GM21825 (cell line): ENCODE measurements around the gene FBXL22.

Experiments used
- ATAC-seq: cut with Tn5 transposase; IDR thresholded peaks from one replicate; pipeline ENCODE4 v1.9.1; 2021; ENCODE audit warnings: mild to moderate bottlenecking, moderate library complexity; ENCODE audit not compliant: unreplicated experiment

The FBXL22 gene, protein sequence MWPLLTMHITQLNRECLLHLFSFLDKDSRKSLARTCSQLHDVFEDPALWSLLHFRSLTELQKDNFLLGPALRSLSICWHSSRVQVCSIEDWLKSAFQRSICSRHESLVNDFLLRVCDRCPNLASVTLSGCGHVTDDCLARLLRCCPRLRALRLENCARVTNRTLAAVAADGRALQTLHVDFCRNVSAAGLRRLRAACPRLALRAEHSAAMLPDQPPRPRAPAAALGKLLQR

DNA sequence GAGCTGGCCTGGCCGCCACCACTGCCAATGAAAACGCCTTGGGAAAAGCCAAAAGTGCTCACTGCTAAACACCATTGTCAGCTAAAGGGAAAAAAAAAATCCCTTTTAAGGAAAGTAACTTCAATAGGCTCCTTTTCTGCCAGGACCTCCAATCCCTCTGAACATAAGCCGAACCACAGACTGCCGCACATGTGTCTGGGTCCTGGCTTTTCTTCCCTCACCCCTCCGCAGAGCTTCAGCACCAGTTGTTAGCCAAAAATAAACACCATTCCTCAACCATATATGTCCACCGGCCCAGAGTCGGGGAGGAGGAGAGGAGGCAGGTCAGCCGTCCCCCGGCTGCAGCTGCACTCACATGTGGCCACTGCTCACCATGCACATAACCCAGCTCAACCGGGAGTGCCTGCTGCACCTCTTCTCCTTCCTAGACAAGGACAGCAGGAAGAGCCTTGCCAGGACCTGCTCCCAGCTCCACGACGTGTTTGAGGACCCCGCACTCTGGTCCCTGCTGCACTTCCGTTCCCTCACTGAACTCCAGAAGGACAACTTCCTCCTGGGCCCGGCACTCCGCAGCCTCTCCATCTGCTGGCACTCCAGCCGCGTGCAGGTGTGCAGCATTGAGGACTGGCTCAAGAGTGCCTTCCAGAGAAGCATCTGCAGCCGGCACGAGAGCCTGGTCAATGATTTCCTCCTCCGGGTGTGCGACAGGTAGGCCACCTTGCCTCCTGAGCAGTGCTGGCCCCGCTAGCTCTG, at the start of gene FBXL22:
TSS of gene FBXL22 (plus strand) at position 350 of the 753 bp plus-strand sequence. CDS start at position 356, 6 bp downstream.
- no peak for ATAC-seq

DNA sequence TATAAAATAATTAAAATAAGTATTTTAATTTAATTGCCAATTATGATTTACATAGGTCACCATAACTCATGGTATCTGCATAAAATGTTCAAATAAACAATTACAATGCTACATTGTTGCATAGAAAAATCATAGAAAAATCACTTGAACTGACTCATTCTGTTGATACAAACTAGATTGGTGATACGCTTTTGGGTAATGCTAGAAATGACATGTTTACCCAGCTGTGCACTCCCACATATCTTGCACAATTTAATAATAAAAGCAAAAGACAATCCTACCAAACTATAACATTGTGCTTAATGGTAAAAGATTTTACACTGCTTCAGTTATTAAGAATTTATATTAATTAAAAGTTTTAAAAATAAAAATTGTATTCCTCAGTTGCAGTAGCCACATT, 45.8 kb upstream of the FBXL22 start:
- no peak for ATAC-seq

DNA sequence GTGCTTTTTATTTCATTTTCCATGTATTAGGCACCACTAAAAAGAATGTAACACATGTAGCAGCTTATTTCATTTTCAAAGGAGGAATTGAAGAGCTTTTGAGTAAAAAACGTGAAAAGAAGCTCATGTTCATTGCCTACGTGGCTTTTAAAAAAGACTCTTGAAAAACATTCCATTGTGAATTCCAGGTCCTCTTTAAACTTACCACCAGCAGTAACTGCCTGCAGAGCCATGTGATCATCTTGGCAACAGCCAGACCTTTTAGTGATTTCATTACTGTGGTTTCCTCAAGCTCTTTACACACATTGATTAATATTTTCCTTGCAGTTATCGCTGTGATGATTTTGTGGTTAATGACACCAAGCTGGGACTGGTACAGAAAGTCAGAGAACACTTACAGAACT, 43.8 kb upstream of the FBXL22 start:
- no peak for ATAC-seq

DNA sequence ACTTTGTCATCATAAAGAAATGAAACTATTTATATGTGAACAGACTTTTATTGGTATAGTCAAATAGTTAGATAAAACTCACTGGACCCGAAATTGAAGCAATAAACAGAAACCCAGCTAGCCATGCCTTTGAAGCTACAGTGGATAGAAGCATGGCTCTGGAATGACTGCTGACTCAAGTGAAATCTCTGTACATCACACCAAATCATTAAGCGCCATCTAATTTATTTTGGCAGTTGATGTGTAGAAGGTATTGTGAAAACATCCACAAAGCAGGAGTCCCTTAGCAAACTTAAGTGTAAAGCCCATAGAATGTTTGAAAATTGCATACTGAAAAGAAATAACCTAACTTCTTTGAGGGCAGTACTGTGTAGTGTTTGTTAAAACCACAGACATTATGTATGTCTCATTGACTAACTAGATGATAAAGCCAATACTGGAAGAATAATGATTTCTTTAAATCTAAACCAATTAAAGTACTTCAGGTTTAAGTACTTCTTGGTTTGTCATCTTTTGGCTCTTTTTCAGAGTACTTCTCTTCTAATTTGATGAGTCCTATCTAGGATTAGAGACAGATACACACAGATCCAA, 42.8 kb upstream of the FBXL22 start:
- no peak for ATAC-seq

DNA sequence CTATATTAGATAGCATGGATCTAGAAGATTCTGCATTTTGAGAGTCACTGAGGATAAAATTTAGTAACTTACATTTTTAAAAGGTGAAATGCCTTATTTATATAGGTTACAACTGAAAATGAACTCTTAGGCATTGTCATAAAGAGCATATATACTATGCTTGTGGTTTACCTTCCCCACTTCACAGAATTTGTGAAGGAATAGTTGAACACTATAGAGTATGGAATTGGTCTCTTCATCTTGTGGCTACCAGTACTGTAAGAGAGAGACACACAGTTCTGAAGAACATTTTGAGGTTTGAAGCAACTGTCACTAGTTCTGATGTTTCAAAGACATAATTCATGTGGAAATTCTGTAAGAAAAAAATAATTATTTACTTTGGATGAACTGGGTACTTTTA, 41.7 kb upstream of the FBXL22 start:
- no peak for ATAC-seq

DNA sequence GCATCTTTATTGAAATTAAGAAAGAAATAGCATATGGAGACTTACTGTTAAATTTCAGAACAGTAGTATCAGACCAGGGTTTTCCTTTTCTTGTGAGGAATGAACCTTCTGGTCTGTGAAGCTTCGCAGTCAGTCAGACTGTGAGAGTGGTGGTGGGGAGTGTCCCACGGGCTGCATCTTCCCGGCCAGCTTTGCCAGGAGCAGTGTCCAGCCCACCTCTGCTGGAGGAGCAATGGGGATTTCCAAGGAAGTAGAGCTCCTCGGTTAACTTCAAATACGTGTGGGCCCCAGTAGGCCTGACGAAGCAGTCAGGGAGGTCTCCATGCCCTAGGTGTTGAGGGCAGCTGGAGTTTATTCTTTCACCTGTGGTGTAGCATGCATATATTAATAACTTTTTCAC, 40.9 kb upstream of the FBXL22 start:
- no peak for ATAC-seq

DNA sequence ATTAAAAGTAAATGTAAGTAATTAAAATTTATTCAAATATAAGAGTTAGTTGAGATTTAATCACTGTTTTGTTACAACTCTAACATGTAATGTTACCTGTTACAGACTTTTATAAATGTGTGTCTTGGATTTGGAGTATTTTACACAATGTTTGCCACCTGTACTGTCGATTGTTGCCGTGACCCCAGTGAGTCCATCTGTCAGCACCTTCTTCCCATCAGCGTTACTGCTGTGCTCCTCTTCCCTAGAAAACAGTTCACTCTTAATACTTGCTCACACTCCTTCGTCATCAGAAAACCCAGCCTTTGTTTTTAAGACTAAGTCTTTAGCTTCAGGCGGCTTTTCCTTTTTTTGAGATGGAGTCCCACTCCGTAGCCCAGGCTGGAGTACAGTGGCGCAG, 40.5 kb upstream of the FBXL22 start:
- no peak for ATAC-seq

DNA sequence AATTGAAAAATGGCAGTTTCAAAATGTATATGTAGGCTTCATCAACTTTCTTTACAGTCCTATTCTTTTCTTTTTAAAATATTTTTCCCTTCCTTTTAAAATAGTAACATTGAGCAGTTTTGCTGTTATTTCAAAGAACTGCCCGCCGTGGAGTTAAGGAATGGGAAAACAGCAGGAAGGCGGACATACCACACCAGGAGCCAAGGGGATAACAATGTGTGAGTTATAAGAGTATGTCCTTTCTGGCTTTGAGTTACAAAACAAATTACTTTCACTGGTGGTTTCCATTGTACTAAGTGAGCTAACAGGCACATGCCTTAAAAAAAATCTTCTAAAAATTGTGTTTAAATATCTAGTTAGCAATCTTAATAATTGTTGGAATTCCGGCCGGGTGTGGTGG, 37.4 kb upstream of the FBXL22 start:
- no peak for ATAC-seq

DNA sequence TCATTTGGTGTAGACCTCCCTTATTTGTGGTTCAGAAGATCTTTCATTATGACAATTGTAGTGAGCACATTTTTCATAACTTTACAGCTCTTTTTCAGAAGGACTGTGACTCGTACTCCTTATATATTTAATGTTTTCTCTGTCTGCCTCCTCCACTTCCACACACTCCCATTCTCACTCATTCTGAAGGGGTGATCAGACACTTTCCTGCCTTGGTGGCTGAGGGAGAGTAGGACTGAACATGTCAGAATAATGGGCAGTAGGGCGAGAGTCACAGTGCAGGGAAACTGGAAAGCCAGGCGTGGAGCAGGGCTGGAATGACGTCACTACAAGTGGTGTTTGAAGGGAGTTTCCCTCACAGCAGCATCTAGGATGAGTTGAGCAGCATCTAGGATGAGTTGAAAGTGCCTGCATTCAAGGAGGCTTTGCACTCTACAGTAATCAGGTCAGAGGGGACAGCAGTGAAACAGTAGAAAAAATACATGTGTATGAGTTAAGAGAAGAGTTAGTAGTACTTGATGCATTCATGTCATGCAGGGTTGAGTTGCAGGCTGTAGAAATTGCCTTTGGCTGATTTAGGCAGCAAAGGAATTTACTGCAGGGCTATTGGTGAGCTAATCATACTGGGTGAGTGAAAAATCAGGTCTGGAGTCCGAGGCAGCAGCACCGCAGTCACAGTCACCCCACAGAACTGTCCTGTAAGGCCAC, 36.3 kb upstream of the FBXL22 start:
- ATAC-seq: no peak

DNA sequence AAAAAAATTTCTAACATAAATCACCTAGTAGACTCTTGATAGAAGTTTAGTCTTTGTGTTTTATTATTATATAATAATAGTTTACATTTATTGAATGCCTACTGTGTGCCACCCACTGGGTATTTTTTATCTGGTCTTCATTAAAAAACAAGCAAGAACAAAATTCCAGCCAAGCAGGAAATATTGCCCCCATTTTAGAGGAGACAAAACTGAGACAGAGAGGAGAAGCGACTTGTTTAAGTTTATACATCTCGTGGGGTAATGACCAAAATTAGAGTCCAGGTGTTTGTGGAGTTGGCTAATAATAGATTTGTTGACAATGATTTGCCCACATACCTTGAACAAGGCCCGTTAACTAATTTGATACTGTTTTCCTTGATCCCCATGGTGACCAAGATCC, 33.1 kb upstream of the FBXL22 start:
- ATAC-seq: no peak

DNA sequence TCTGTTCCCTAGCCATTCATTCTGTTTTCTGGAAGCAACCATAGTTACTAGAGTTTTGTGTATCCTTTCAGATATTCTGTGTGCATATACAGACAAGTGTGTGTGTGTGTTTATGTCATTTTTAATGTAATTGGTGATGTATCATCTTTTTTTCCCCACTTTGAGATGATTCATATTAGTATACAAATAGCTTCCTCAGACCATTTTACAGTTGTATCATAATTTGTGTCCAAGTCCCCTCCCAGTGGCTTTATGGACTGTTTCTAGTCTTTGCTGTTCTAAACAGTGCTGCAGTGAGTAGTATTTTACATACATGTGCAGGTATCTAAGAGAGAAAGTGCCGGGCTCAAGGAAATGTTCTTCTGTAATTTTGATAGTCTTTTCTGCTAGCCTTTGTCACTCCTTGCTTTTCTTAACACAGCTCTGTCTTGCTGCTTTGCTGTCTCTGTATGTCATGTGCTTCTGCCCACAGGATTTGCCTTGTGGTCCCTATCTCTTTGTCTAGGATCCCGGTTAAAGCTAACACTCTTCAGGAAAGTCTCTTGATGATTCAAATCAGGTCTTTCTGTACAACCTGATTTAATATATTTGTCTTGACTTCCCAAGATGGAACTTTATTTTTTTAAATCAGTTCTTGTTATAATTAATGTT, 31.5 kb upstream of the FBXL22 start:
- ATAC-seq: no peak

DNA sequence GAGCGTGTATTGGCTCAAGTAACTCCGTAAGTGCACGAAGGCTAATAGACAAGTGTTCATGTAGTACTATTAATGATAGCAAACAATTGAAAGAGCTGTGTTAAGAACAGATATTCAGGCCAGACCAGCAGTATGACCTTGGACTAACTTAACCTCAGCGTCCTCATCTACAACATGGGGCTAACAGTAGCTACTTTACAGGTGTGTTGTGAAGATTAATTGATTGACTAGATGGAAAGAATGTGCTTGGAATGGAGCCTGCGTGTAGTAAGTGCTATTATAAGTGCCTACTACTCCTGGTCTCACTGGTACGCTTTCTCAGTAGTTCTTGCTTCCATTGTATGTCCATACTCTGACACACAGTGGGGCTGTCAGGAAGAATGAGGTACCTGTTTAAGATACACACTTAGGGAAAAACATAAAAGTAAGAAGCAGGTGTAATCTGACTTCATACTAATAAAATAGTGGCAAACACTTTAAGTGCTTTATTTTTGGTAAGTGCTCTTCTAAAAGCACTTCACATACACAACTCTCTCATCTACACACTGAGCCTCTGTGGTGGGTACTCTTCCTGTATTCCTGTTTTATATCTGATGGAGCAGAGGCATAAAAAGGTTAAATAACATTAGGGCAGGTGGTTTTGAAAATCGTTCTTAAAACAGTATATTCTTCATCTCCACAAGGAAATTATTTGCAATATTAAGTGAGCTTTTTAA, 24.3 kb upstream of the FBXL22 start:
- ATAC-seq: no peak

DNA sequence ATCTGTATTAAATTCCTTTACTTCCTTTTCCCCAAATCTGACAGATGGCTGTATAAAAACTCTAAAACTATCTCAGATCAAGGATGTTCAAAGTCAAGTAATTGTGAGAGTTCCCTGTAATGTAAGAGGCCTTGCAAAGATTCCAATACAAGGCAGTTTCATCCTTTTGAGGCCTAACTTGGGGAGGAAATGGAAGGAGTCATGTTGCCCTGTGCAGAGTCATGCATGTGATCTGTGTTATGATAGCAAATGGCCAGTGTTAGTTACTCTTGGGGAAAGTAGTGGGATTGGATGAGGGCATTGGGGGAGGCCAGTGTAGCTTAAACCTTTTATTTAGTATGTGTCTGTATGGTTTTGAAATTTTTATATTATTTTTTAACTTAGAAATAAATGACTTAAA, 23.7 kb upstream of the FBXL22 start:
- ATAC-seq: no peak

DNA sequence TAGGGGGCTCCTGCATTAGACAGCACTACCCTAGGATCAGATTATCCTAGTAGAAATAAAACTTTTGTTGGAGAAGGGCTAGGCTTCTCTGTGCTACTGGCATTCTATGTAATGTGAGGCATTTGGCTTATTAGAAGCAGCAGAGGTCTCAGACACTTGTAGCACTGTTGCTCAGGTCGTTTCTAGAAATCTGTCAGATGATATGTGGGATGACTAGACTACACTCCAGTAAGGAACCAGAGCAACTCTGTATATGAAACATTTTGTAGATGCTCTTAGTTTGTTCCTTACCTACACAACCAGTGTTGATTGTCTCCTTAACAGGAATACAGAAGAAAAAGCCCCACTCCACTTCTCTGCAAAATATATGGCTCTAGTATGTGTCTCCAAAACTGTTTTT, 21.9 kb upstream of the FBXL22 start:
- ATAC-seq: no peak

DNA sequence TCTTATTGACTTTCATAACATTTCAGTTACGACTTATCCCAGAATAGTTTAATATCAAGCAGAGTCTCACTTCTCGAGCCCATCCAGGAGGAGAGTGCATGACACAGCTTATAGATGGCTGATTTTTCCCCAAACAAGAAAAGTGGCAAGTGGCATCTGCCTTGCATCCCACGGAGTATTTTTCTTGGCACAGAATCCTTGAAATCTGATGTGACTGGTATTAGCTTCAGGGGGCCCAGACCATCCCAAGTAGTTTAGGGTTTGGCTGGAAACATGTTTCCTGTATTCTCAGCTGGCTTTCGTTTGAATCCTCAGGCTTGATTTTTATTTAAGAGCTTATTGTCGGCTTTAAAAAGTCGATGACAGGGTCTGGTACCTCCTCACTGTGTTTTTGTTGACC, 20.7 kb upstream of the FBXL22 start:
- ATAC-seq: no peak

DNA sequence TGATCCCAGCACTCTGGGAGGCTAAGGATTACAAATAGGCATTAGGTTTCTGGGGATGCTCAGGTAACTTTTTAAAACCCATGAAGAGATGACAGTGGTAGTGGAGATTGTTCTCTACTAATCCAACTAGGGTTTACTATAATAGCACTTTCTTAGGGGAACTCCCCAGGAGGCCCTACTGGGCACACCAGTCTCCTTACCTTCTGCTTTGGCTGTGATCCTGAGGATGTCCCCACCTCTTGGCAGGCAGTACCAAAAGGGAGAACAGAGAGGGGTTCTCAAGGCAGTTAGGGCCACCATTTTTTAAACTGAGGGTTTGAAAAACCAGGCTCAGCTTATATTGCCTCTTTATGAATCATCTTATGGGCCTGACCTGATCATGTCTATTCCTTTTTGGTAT, 15.0 kb upstream of the FBXL22 start:
- no peak for ATAC-seq

DNA sequence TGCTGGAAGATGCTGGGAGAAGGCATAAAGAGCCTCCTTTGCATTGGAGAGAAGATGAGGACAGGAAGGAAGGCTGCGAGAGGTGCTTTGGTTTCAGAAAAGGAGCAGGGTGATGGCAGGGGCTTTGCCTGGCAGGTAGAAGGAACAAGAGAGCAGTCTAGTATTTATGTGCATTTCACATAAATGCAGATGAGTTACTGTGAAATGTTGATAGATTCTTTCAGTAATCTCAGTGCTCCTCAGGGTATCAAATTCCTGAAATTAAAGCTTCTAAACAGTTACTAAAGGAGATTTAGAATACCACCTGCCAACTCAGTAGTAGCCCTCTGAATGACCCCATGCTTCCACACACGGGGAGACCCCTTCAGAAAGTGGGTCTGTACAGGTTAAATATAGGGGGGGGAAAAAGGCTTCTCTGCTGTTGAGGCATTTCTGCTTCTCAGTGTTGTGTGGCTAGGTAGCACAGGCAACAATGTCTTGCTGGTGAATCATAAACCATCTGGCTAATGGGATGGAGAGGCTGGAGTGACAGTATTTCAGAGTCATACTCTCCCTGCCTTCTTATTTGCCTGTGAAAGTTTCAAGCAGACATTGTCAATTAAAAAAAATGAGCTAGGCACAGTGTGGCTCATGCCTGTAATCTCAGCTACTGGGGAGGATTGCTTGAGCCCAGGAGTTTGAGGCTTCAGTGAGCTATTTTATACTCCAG, 14.3 kb upstream of the FBXL22 start:
- no peak for ATAC-seq

DNA sequence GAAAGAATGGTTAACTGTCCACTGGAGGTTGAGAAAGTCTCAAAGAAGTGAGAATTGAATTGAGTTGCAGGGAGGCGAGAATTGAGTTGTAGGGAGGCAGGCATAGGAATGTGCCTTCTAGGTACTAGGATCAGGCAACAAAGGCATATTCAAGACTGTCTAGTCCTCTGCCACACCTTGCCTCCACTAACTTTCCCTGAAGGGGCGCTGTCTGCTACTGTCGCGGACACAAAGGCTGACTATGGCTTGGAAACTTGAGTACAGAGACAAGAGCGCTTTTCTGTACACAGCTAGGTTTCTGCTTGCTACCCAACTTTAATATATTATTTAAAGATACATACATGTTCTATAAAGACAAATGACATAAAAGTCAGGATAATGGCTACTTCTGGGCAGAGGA, 10.4 kb upstream of the FBXL22 start:
- ATAC-seq: no peak

DNA sequence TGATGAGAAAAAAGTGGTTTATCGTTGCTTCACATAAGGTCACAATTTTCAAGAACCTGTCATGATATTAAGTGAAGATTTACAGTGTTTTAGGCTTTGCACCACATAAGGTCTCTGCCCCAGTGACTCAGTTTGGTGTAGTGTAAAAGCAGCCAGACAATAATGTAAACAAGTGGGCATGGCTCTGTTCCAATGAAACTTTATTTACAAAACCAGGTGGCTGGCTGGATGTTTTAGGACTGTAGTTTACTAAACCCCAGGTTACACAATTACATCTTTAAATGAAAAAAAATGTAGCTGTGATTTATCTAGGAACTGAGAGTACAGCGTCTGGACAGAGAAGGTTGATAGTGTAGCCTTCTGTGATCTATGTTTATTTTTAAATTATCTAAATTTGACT, 9.7 kb upstream of the FBXL22 start:
- ATAC-seq: no peak

DNA sequence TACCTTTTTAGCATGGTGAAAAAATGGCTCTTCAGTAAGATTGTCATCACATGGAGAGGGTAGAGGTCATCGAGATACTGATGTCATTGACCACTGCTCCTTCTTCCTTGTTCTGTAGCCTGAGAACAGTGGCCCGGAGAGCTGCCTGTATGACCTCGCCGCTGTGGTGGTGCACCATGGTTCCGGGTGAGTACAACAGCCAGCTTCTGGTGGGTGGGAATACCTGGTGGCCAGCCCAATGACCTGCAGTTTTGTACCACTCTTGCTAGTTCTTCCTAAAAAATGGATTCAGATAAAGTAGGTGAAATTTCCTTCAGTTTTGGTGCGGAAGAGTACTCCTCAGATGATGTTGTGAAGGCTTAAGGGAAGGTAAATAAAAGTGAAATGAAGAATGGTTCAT, 8.4 kb upstream of the FBXL22 start:
- ATAC-seq: no peak
